Thyroid gland (tissue), 4 donors: ENCODE results near the gene AFAP1. TPM values are rescaled to one million over a fixed set of nuclear protein-coding genes. Genes with fewer than 3 reads are reported as not detected.

Experiments used
- DNase-seq, 2 donors: peaks; one replicate each; pipeline ENCODE4 v3.0.0-alpha.2; 2019
- H3K27ac ChIP-seq, 3 donors: fragments of 200-600 bp; sonication (generic); 1 replicate in 2 of 3; 2 replicates in 1 of 3; pipeline ENCODE4 v1.5.1; 2016 to 2019; ENCODE audit warnings: mild to moderate bottlenecking in 1 of 3, moderate library complexity in 1 of 3
- H3K27me3 ChIP-seq: fragments of 200-600 bp; sonication (generic); one replicate; pipeline ENCODE4 v1.5.1; 2019
- H3K36me3 ChIP-seq, 2 donors: fragments of 200-600 bp; sonication (generic); one replicate each; pipeline ENCODE4 v1.5.1; 2016 to 2019
- H3K4me1 ChIP-seq, 2 donors: fragments of 200-600 bp; sonication (generic); one replicate each; pipeline ENCODE4 v1.5.1; 2017 to 2019
- H3K4me3 ChIP-seq, 3 donors: fragments of 200-600 bp; sonication (generic); replicated peaks in 1 of 3; 1 replicate in 2 of 3; 2 replicates in 1 of 3; pipeline ENCODE4 v1.5.1; 2016; ENCODE audit warnings: mild to moderate bottlenecking in 1 of 3
- H3K9me3 ChIP-seq: fragments of 200-600 bp; sonication (generic); one replicate; pipeline ENCODE4 v1.5.1; 2017
- POLR2A ChIP-seq, 2 donors: fragments of 450-650 bp; IDR thresholded peaks; one replicate each; pipeline ENCODE4 v1.6.1; 2017; ENCODE audit warnings: antibody characterized with exemption in 2 of 2, mild to moderate bottlenecking in 2 of 2, moderate library complexity in 1 of 2
- WGBS, 2 donors: methylation state at CpG; one replicate each; pipeline ENCODE4 v1.1.5; 2017; 5-methylcytosine and 5-hydroxymethylcytosine counted together
- intact Hi-C: fragments of 100-400 bp; cut with DNase I; formaldehyde crosslinking; loops from one replicate; pipeline ENCODE4 v1.15.1; 2023
- total RNA-seq, 4 donors: library from RNA; depleted of rRNA; stranded (reverse); fragments of >200 nt; gene quantifications; one replicate each; pipeline ENCODE4 v1.2.3, GENCODE V29; 2016
- TF ChIP-seq, protein P1 (sequence below), 6 experiments: fragments of 200-600 bp in 3 of 6; fragments of 450-650 bp in 3 of 6; sonication (generic) in 3 of 6; IDR thresholded peaks; one replicate each; pipeline ENCODE4 v1.5.1; 2016 to 2019; ENCODE audit warnings: antibody characterized with exemption in 6 of 6, mild to moderate bottlenecking in 2 of 6, inconsistent platforms in 1 of 6, moderate library complexity in 1 of 6

The AFAP1 gene
- total RNA-seq, 4 donors from 2014 or later = 12.3 to 33.3 (median 26.2) TPM

DNA sequence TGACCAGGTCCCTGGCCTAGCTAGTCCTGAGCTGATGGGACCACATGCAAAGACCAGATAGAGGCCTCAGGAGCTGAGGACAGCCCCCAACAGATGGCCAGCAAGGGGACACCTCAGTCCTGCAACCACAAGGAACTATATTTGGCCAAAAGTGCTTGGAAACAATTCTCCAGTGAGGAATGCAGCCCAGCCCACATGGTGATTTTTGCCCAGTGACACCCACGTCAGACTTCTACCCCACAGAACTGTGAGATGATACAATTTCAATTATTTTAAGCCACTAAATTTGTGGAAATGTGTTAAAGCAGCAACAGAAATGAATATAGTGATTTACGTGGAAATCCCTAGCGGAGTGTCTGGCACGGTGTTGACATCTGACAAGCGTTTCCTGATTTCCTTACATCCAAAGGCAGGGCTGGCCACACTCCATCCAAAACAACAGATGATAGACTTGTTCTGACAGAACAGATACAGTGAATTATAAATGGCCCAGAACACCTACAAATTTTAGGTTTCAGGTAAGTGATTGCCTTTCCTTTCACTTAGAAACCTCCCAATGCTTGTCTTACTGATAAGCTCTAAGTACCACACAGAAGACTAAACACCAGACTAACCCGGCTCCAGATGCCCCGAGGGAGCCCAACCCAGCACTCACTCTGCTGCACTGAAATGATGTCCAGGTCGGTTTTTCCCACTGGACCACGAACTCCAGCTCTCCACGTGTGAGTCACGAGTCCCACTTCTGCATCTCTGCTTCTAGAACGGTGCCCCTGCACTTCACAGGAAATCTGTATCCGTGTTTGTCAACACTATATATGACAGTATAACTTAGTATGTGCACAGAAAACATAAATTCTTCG is 5.8 kb downstream of the AFAP1 start:
- no peaks in the 10 kb centered on the region for H3K9me3 ChIP-seq
- H3K27me3 ChIP-seq = no peaks in the 10 kb centered on the region
- H3K4me1 ChIP-seq = peaks cover 18 to 36% of the 10 kb centered on the region in 2 donors
- intact Hi-C loops = no loop called here
- TF ChIP-seq, protein P1, sequence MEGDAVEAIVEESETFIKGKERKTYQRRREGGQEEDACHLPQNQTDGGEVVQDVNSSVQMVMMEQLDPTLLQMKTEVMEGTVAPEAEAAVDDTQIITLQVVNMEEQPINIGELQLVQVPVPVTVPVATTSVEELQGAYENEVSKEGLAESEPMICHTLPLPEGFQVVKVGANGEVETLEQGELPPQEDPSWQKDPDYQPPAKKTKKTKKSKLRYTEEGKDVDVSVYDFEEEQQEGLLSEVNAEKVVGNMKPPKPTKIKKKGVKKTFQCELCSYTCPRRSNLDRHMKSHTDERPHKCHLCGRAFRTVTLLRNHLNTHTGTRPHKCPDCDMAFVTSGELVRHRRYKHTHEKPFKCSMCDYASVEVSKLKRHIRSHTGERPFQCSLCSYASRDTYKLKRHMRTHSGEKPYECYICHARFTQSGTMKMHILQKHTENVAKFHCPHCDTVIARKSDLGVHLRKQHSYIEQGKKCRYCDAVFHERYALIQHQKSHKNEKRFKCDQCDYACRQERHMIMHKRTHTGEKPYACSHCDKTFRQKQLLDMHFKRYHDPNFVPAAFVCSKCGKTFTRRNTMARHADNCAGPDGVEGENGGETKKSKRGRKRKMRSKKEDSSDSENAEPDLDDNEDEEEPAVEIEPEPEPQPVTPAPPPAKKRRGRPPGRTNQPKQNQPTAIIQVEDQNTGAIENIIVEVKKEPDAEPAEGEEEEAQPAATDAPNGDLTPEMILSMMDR (IDR thresholded peaks at IDR 0.05) = no peak
- TF ChIP-seq POLR2A (IDR thresholded peaks at IDR 0.05) = no peak
- no peak for DNase-seq
- WGBS, 2 donors = 69 to 74% methylated on average over 14 of the region's 14 CpGs
- H3K27ac ChIP-seq = no peak overlapping the region
- H3K36me3 ChIP-seq = no peaks in the 10 kb centered on the region
- no peak overlapping the region for H3K4me3 ChIP-seq

DNA sequence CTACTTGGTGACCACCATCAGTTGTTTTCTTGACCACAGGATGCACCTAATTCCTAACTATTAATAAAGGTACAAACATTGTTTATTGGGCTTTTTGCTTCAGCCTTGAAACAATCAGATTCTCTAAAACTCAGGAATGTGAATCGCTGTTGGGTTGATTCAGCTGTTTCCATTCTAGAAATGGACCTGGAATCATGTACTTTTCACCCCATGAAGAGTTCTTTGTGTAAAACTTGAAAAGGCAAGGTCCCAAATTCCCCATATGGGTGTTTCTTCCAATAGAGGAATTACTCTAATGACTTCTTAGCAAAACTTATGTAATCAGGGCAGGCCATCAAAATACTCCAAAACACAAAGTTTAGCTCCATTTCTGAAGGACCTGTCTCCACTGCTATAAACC is 7.4 kb downstream of the AFAP1 start:
- no peak for DNase-seq
- Histone ChIP-seq H3K4me1 (peaks cover 12 to 30% of the 10 kb centered on the region in 2 donors), H3K27me3 (no peaks in the 10 kb centered on the region), H3K27ac (no peak overlapping the region), H3K9me3 (no peaks in the 10 kb centered on the region), H3K36me3 (no peaks in the 10 kb centered on the region), H3K4me3 (no peak overlapping the region)
- TF ChIP-seq, protein P1 (IDR thresholded peaks at IDR 0.05) = no peak
- TF ChIP-seq POLR2A (IDR thresholded peaks at IDR 0.05) = no peak
- intact Hi-C loops = no loop called here
- 86 to 88% methylated on average over 1 of the region's 1 CpG for WGBS, 2 donors

DNA sequence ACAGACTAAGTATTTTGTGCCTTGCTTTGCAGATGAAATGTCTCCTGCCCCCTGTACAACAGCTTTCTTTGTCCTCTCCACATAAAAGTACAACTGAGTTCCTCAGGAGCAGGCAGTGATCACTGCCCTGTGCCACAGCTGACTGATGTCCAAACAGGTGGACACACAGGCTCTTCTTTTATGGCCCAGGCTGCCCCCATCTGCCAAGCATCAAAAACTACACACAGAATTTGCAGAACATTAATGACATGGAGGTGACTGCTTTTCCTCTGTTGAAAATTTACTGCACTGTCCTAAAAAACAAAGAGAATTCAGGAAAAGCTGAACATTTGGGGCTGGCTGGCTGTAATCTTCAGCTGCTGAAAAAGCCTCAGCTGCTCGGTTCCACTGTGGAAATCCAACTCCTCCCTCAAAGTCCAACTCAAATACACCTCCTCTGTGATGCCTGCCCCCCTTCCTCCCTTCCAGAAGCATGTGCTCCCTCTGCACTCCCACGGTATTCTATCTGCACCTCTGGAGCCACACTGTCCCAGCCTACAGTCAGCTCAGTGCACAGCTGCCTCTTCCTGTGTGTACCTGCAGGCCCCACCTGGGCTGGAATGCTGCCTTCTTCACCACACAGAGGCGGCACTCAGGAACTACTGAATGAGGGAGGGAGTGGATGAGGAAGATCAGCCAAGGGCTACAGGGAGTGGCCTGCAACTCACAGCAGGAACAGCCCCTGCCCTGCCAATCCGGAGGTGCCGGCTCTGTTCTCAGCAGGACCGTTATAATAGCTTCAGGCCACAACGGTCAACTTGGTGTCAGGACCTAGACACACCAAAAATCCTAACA is 10.3 kb downstream of the AFAP1 start:
- DNase-seq = peak; percentile 88
- Histone ChIP-seq H3K4me3 (no peak overlapping the region), H3K27ac (peak overlapping the region; percentile 32 to 48 (median 35)), H3K4me1 (peaks cover 17 to 27% of the 10 kb centered on the region in 2 donors), H3K27me3 (no peaks in the 10 kb centered on the region), H3K9me3 (no peaks in the 10 kb centered on the region), H3K36me3 (no peaks in the 10 kb centered on the region)
- intact Hi-C loops = no loop called here
- TF ChIP-seq, protein P1 (IDR thresholded peaks at IDR 0.05) = peak in 3 of 6 experiments; percentile 20 to 24 (median 21)
- TF ChIP-seq POLR2A (IDR thresholded peaks at IDR 0.05) = peak in 1 of 2 donors; percentile 33
- WGBS, 2 donors = 13 to 24% methylated on average over 7 of the region's 7 CpGs

DNA sequence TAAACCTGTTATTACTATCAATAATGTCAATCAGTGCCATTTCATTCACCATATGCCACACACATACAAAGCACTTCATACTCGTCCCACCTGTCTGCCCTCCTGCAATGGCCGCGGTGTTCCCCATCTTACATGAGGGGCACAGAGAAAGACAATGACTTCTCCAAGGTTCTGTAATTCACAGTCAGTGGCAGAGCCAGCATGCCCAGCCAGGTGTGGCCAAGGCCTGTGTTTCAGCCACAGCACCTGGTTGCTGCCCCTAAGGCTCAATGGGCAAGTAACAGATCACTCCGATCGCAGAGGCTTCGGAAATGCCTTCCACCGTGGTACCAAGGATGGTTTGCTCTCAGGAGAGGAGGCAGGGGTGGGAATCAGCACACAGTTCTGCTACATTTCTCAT is 10.9 kb downstream of the AFAP1 start:
- TF ChIP-seq POLR2A (IDR thresholded peaks at IDR 0.05) = no peak
- TF ChIP-seq, protein P1 (IDR thresholded peaks at IDR 0.05) = no peak
- no peaks in the 10 kb centered on the region for H3K27me3 ChIP-seq
- H3K9me3 ChIP-seq = no peaks in the 10 kb centered on the region
- H3K36me3 ChIP-seq = no peaks in the 10 kb centered on the region
- H3K4me1 ChIP-seq = peaks cover 23 to 27% of the 10 kb centered on the region in 2 donors
- H3K27ac ChIP-seq = peak overlapping the region; percentile 32 to 48 (median 35)
- intact Hi-C loops = no loop called here
- DNase-seq = no peak
- H3K4me3 ChIP-seq = no peak overlapping the region
- 74 to 82% methylated on average over 7 of the region's 7 CpGs for WGBS, 2 donors
